HG02763 (cell line): Measurements from ENCODE around the gene FAM240A.
"Not testable (repeated sequence)": the region's sequence is repeated elsewhere in the genome, so short reads cannot be mapped to it uniquely, and the experiment has no call there.

Experiments
- ATAC-seq: cut with Tn5 transposase; IDR thresholded peaks from one replicate; pipeline ENCODE4 v1.9.1; 2021; ENCODE audit warnings: mild to moderate bottlenecking, moderate library complexity; ENCODE audit not compliant: unreplicated experiment

Gene FAM240A

DNA sequence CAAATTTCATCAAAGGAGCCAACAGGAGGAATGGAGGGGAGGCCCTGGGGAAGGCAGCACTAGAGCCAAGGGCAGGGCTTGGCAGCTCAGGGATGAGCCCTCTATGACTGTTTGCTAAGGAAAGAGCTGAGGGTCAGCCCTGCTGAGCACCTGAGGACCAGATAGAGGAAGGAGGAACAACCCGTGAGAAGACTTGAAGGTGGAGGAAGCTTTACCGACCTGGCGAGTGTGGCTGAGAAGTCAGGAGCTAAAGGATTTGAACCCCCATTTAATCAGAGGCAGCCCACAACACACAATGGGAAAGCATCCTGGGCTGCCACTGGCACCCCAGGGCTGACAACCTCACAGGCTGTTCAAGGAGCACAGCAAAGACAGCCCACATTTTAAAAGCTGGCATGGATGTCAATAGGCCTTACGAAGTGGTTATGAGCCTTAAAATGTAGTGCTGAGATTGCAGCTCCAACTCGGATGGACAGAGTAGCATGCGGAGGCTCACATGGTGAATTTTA lies 25.5 kb upstream of the FAM240A start:
- no peak for ATAC-seq

- ATAC-seq: not testable (repeated sequence)
Observed at GRCh38 chr3:46587268-46587667, 25.1 kb upstream of the FAM240A start.

- ATAC-seq: no peak
Observed at GRCh38 chr3:46593274-46593862, 19.0 kb upstream of the FAM240A start.

- ATAC-seq: no peak
Observed at GRCh38 chr3:46593979-46594378, 18.3 kb upstream of the FAM240A start.

DNA sequence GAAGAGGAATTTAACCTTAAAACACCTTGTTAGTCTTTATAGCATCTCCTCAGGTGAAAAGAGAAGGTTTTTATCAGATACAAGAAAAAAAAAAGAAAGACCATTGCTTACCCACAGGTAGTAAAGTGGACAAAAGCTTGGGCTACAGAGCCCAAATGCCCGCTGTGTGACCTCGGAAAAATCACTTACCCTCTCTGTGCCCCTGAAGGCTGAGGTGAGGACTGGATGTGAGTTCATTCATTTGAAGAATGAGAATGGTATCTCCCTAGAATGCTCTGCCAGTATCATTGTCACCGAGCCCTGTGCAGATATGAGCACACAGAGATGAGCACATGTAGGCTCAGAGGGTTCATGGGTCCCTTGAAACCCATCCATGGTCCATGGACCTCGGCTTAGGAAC lies 17.6 kb upstream of the FAM240A start:
- no peak for ATAC-seq

DNA sequence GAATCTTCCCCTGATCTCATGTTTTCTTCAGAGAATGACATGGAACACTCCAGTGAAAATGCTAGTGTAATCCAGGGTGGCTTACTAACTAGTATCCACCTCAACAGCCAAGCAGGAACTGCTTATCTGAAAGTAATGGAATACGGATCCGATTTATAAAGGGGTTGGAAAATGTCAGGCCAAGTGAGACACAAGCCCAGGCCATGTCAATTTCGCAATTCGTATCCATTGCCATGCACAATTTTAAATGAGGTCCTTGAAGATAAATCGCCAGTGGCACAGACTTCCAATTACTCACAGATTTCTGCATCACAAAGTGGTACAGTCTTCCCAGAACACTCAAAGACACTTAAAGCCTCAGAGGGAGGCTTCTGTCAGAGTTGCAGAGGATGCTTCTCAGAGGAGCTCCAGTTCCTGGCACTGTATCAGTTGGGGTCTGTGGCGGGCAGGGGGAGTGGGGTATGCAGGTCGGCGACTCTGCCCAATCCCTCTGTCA lies 16.5 kb upstream of the FAM240A start:
- no peak for ATAC-seq

DNA sequence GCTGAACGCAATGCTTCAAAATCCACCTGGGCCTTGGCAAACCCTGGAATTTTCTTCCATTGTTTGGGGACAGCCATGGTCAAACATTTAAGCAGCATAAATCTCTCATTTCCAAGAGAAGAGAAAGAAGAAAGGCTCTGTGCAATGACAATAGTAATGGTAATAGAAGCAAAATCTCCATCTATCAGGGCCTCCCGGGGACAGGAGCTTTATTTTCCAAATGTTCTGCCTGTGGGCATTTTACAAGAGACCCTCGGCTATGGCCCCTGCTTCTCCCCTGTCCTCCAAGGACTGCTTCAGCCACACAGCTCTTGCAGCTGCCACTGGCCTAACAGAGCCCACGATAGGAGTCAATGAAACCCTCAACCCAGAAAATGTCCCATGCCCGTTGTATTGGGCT lies 12.7 kb upstream of the FAM240A start:
- ATAC-seq: no peak

DNA sequence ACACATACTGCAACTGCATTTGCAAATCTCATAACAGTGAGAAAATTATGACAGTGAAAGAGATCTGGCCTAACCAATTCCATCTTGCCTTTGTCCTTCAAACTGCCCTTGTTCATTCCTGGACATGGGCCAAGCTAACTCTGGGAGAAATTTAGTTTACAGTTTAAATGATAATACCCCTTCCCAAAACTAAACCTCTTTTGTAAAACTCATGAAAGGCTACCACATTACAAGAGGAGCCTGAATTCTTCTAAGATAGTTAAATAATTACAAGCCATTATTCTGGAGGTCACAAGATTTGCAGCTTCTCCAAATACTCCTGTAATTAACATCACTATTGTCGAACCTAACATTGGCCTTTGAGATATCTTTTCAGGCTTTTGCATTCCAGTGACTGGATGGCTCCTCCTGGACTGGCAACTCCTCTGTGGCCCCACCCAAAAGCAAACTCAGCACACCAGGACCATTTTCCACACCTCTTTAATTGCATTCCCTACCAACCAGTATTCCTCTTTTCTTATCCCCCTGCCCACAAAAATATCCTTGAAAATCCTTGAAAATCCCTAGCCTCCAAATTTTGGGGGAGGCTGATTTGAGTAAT lies 8.8 kb upstream of the FAM240A start:
- no peak for ATAC-seq

DNA sequence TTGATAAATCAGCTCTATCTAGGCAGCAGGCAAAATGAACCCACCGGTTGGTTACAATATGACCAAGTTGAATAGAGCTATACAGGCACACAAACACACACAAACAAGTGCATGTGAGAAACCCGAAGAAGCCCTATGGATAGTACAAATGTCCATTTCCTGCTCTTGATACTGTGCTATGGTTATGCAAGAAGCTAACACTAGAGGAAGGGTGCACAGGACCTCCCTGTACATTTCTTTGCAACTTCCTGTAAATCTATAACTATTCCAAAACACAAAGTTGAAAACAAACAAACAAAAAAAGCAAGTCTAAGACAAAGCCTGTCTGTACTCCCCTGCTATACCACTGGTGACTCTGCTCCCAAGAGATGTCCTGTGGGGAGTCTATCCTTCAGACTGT lies 8.2 kb upstream of the FAM240A start:
- ATAC-seq: no peak

DNA sequence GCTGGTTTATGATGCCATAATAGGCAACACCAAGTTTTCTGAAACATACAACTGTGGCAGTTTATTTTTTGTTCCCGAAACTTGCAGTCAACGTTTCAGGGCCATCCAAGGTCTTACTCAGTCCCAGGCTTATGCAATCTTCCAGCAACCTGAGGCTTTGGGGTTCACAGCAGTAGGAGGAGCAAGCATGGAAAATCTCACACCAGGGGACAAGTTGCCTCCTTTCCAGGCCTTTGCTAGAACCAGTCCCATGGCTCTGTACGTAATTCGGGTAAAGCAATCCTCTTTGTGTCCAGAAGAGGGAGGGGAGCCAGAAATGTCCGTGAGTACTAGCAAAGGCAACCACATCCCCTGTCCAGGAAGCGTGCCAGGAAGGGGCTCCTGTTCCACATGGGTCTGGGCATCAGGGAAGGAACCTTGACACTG lies 4.7 kb upstream of the FAM240A start:
- ATAC-seq: no peak

GRCh38 chr3:46609212-46609721 lies 3.1 kb upstream of the FAM240A start:
- ATAC-seq: no peak

DNA sequence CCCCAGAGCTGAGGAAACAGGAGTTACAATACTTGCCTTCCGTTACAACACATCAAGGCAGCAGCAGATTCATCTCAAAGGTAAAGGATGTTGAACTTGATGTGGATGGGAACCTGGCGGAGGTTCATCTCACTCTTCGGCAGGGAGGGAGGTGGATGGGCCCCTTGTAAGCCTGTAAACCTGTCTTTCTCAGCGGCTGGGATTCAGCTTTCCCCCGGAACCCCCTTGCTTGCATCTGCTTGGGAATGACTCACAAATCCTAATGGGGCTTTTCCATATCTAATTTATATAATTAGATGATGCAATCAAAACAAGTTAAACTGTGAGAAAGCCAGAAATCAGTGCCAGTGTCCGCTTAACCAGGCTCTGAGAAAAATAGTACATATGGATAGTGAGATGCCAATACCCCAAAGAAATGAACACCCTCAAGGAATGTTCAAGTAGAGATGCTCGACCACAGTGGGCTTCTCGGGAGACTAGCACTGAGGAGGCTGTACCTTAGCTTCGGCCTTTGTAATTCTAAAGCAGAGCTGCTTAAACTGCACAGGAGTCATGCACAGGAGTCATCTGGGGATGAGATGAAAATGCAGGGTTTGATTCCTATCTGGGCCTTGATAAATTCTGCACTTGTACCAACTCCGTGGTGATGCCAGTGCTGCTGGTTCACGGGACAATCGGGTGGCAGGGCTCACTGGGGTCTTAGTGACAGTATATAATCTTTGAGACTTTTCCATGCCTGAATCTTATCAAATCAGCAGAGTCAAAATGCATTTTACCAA lies 2.2 kb upstream of the FAM240A start:
- no peak for ATAC-seq

- ATAC-seq: no peak
Observed at GRCh38 chr3:46613313-46614005, 1.1 kb downstream of the FAM240A start.

- no peak for ATAC-seq
Observed at GRCh38 chr3:46614431-46614830, 2.1 kb downstream of the FAM240A start.

DNA sequence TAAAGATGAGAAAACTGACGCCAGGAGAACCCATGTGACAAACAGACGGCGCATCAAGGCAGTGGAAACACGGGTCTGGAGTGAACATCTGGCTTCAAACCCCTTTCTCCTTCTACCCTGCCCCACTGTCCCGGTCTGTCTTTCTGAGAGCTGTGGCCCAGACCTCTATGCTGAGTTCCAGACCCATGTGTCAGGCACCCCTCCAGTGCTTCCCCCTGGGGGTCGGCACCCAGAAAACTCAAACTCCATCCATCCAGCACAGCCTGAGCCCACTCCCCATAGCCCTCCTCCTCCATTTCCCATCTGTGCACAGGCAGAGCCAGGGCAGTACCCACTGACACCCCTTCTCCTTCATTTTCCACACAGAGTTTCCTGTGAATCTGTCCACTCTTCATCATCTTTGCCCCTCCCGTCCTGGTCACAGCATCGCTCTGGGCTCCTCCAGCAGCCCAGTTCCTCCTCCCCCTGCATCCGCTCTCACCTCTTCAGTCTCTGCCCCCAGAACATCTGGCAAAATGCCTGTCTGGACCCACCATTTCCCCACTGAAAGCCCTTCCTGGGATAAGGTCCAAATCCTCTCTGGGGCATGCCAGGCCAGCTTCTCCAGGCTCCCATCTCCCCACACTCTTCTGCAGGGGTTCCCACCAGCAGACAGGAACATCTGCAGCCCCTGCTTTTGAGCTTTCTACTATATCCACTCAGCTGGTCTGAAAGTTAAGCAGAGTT lies 2.9 kb downstream of the FAM240A start:
- no peak for ATAC-seq

DNA sequence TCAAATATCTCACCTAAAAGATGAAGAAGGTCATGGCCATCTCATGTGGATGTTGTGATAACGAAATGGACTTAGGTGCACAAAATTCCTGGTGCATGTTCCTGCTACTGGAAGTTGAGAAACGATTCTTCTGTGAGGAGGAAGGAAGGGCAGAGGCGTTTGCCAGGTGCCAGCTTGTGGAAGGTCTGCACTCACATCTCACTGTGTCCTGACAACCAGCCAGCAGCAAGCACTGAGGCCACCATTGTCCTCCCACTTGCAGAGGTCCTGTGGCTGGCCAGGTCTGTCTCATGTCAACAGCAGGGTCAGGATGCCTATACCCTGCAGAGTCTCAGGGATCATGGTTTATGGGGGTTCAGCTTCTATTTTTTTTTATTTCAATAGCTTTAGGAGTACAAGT lies 3.7 kb downstream of the FAM240A start:
- no peak for ATAC-seq

- no peak for ATAC-seq
Observed at GRCh38 chr3:46617941-46618340, 5.6 kb downstream of the FAM240A start.

DNA sequence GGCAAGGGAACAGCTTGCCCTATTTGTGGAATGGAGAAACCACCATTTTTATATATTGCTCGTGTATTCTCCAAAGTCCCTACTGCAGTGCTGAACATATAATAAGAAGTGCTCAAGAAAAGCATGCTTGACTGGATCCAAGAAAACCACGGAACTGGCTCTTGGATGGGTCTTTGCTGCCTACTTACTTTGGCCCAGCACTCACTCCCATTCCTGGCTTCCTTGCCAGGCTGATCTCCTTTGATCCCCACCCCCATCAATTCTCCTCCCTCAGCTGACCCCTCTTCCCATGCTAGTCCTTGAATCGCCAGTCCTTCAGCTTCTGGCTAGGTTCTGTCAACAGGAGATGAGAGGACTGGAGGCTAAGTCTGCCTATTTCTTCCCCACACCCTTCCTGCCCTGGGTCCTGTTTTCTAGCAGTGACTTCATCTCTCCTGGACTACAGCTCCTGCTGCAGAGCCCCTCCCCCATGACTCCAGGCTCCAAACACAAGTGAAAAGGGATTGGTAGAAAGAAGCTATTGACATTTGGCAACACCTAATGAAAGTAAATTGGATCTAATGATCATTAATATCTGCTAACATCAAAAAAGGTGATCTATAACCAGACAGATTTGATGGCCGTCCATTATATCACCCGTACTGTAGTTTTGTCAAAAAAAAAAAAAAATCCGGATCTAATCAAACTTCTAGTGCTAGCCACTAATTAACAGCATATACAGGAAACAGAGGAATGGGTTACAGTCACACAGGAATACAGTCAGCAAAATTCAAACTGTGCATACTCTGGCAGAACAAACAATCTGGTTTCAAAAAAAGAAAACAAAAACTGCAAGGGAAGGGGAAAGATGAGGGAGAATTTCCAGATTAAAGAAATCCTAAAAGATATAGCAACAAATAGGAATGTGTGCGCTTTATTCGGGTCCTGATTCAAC lies 7.8 kb downstream of the FAM240A start:
- no peak for ATAC-seq

DNA sequence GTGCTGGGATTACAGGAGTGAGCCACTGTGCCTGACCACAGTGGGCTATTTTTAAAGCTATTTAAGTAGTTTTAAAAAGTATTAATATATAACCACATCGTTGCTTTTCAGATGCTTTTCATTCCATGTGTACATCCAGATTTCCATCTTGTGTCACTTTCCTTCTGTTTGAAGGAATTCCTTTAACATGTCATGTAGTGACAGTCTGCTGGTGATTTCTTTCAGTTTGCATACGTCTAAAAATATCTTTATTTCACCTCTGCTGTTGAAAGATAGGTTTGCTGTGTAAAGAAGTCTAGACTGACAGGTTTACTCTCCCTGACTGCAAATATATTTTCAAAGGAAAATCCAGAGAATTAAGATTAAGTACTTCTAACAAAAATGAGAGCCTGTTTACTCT lies 12.2 kb downstream of the FAM240A start:
- no peak for ATAC-seq
